HepG2 (cell line): ENCODE measurements around the gene HMBS. TPM values are rescaled to one million over a fixed set of nuclear protein-coding genes. Genes with fewer than 3 reads are reported as not detected.

Experiments used
- ASH2L ChIP-seq: fragments of 300-600, 200-600 bp; sonication (generic); IDR thresholded peaks from 2 replicates; pipeline ENCODE4 v1.7.0; 2017; ENCODE audit warnings: low read depth, mild to moderate bottlenecking, moderate library complexity, mixed read lengths, low read length; ENCODE audit not compliant: insufficient read length
- HDAC2 ChIP-seq: sonication (generic); formaldehyde crosslinking; IDR thresholded peaks from 2 replicates; pipeline ENCODE4 v1.4.0; 2020; ENCODE audit warnings: missing genetic modification reagents
- HNRNPK ChIP-seq: fragments of 200-400 bp; formaldehyde crosslinking; IDR thresholded peaks from 2 replicates; pipeline ENCODE4 v1.6.1; 2018; ENCODE audit warnings: low read length, low read depth, moderate library complexity, mild to moderate bottlenecking; ENCODE audit not compliant: poor library complexity, severe bottlenecking
- KLF16 ChIP-seq, 2 experiments: sonication (generic) in 1 of 2; formaldehyde crosslinking in 1 of 2; IDR thresholded peaks; 2 replicates each; pipeline versions ENCODE4 v1.6.1 to v1.8.0; 2016 to 2023; ENCODE audit warnings: missing genetic modification reagents in 2 of 2, missing compliant biosample characterization in 1 of 2
- MYNN ChIP-seq: sonication (generic); formaldehyde crosslinking; IDR thresholded peaks from 2 replicates; pipeline ENCODE4 v1.4.0; 2020; ENCODE audit warnings: mild to moderate bottlenecking, low read depth, missing genetic modification reagents
- NCOR1 ChIP-seq: fragments of 200-600 bp; sonication (generic); IDR thresholded peaks from 2 replicates; pipeline ENCODE4 v1.7.0; 2017; ENCODE audit warnings: antibody characterized with exemption, low read length, borderline replicate concordance
- RXRB ChIP-seq: IDR thresholded peaks from 2 replicates; pipeline ENCODE4 v1.6.1; 2016; ENCODE audit warnings: borderline replicate concordance, missing genetic modification reagents, missing compliant biosample characterization
- SNRNP70 ChIP-seq: fragments of 200-400 bp; formaldehyde crosslinking; IDR thresholded peaks from 2 replicates; pipeline ENCODE4 v1.6.1; 2017; ENCODE audit warnings: mild to moderate bottlenecking, low read depth, low read length, moderate library complexity
- ZNF124 ChIP-seq: sonication (generic); formaldehyde crosslinking; IDR thresholded peaks from 2 replicates; pipeline ENCODE4 v1.4.0; 2020; ENCODE audit warnings: missing genetic modification reagents
- ZNF556 ChIP-seq: sonication (generic); formaldehyde crosslinking; IDR thresholded peaks from 2 replicates; pipeline ENCODE4 v1.4.0; 2020; ENCODE audit warnings: mild to moderate bottlenecking, missing genetic modification reagents, borderline replicate concordance
- ZNF569 ChIP-seq: sonication (generic); formaldehyde crosslinking; IDR thresholded peaks from 2 replicates; pipeline ENCODE4 v1.5.0; 2020; ENCODE audit warnings: mild to moderate bottlenecking, missing genetic modification reagents, moderate library complexity, borderline replicate concordance
- ZNF615 ChIP-seq: sonication (generic); formaldehyde crosslinking; IDR thresholded peaks from 2 replicates; pipeline ENCODE4 v1.5.0; 2020; ENCODE audit warnings: mild to moderate bottlenecking, missing genetic modification reagents, borderline replicate concordance
- ZNF7 ChIP-seq: IDR thresholded peaks from 2 replicates; pipeline ENCODE4 v1.6.1; 2016; ENCODE audit warnings: missing biosample characterization, missing genetic modification reagents
- ZNF713 ChIP-seq: sonication (generic); formaldehyde crosslinking; IDR thresholded peaks from 2 replicates; pipeline ENCODE4 v1.4.0; 2020; ENCODE audit warnings: mild to moderate bottlenecking, missing genetic modification reagents
- ZNF75D ChIP-seq: sonication (generic); formaldehyde crosslinking; IDR thresholded peaks from 2 replicates; pipeline ENCODE4 v1.8.1; 2023; ENCODE audit warnings: missing genetic modification reagents, mild to moderate bottlenecking, borderline replicate concordance
- ZSCAN21 ChIP-seq: sonication (generic); formaldehyde crosslinking; IDR thresholded peaks from 2 replicates; pipeline ENCODE4 v1.8.0; 2022; ENCODE audit warnings: mild to moderate bottlenecking, missing genetic modification reagents, moderate library complexity, borderline replicate concordance
- ZSCAN29 ChIP-seq: sonication (generic); formaldehyde crosslinking; conservative IDR thresholded peaks from 2 replicates; pipeline ENCODE4 v1.4.0; 2020; ENCODE audit warnings: mild to moderate bottlenecking, missing genetic modification reagents
- polyA plus RNA-seq, 8 experiments: library from polyadenylated mRNA; depleted of rRNA in 3 of 8; stranded (reverse) in 7 of 8; unstranded in 1 of 8; fragments of >200 nt; fragmentation: Illumina TruSeq in 4 of 8; extraction: Trizol in 4 of 8; gene quantifications; 2 replicates each; pipeline versions ENCODE4 v1.2.1 to v1.2.3, GENCODE V29; 2011 to 2016; ENCODE audit warnings: low read depth in 4 of 8, missing spikeins in 1 of 8, mixed read lengths in 1 of 8; ENCODE audit not compliant: insufficient read depth in 1 of 8
- total RNA-seq, 5 experiments: library from RNA; depleted of rRNA; stranded (reverse); fragments of >200 nt; fragmentation: Illumina TruSeq; extraction: Trizol; gene quantifications; 2 replicates each; pipeline ENCODE4 v1.2.3, GENCODE V29; 2016; ENCODE audit warnings: low read depth in 1 of 5
- TF ChIP-seq, protein P1 (sequence below): sonication (generic); formaldehyde crosslinking; IDR thresholded peaks from 2 replicates; pipeline ENCODE4; 2020; ENCODE audit warnings: missing genetic modification reagents, mild to moderate bottlenecking, borderline replicate concordance
- TF ChIP-seq, protein P2 (sequence below): sonication (generic); formaldehyde crosslinking; IDR thresholded peaks from 2 replicates; pipeline ENCODE4 v1.5.0; 2020; ENCODE audit warnings: mild to moderate bottlenecking, missing genetic modification reagents
- TF ChIP-seq, protein P3 (sequence below): sonication (generic); formaldehyde crosslinking; IDR thresholded peaks from 2 replicates; pipeline ENCODE4 v1.4.0; 2020; ENCODE audit warnings: mild to moderate bottlenecking, missing genetic modification reagents
- TF ChIP-seq, protein P4 (sequence below): sonication (generic); formaldehyde crosslinking; IDR thresholded peaks from 2 replicates; pipeline ENCODE4 v1.5.0; 2020; ENCODE audit warnings: missing genetic modification reagents, mild to moderate bottlenecking, borderline replicate concordance
- TF ChIP-seq, protein P5 (sequence below): sonication (generic); formaldehyde crosslinking; IDR thresholded peaks from 2 replicates; pipeline ENCODE4 v1.4.0; 2020; ENCODE audit warnings: missing genetic modification reagents, borderline replicate concordance

Gene HMBS
- total and polyA plus RNA-seq, 2 of the 13 experiments (the other 11 are each of a cell fraction or from before 2014, with no cell fraction given): 9.4 to 46.9 TPM

DNA sequence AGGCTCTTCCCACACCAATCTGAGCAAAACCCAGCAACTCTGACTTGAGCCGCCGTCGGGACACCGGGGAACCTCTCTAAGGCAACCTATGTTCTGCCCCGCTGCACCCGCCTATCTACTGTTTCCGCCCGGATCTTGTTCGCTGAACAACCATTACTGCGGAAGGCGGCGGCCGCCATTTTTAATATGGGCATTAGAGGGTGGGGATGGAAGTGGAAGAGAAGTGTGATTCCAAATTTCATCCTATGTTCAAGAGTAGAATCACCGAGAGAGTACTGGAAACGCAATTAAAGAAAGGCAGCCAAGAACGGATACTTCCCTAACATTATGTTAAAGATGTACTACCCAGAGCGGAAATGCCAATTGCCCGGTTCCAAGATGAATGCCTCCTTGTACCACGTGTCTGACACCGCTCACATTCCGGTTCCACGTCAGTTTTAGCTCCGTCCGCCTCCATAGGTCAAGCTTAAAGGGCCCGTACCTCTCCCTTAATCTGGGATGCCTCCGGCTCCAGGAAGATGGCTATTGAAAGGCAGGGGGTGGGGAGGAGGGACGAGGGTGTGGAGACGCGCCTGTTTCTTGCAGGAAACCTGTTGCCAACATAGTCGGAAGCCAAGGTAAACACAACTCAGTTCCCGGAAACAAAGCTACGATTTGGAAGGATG lies 17.2 kb downstream of the HMBS start, which contains the start of gene DPAGT1 (continued):
- TF ChIP-seq ZNF615 (CRISPR knock-in tag) (peak; percentile 56; the same call in 1 of the 2 replicates), ZNF569 (CRISPR knock-in tag) (no peak), HNRNPK (peak; percentile 31), RXRB (CRISPR knock-in tag) (no peak; the same call in 1 of the 2 replicates), ZNF556 (no peak), MYNN (CRISPR knock-in tag) (no peak), ZNF713 (no peak), ASH2L (peak; percentile 86), ZNF124 (CRISPR knock-in tag) (0 out of 2 replicates have a peak, but pooled peaks have one; percentile 6), ZSCAN21 (CRISPR knock-in tag) (peak; percentile 71), ZSCAN29 (CRISPR knock-in tag) (peak; percentile 17; the same call in 1 of the 2 replicates), ZNF7 (CRISPR knock-in tag) (no peak), NCOR1 (peak; percentile 52; the same call in 1 of the 2 replicates), SNRNP70 (no peak), ZNF75D (no peak), HDAC2 (CRISPR knock-in tag) (peak; percentile 15; the same call in 1 of the 2 replicates), KLF16 (CRISPR knock-in tag; IDR thresholded peaks at IDR 0.05) (no peak)
- TF ChIP-seq, protein P1, sequence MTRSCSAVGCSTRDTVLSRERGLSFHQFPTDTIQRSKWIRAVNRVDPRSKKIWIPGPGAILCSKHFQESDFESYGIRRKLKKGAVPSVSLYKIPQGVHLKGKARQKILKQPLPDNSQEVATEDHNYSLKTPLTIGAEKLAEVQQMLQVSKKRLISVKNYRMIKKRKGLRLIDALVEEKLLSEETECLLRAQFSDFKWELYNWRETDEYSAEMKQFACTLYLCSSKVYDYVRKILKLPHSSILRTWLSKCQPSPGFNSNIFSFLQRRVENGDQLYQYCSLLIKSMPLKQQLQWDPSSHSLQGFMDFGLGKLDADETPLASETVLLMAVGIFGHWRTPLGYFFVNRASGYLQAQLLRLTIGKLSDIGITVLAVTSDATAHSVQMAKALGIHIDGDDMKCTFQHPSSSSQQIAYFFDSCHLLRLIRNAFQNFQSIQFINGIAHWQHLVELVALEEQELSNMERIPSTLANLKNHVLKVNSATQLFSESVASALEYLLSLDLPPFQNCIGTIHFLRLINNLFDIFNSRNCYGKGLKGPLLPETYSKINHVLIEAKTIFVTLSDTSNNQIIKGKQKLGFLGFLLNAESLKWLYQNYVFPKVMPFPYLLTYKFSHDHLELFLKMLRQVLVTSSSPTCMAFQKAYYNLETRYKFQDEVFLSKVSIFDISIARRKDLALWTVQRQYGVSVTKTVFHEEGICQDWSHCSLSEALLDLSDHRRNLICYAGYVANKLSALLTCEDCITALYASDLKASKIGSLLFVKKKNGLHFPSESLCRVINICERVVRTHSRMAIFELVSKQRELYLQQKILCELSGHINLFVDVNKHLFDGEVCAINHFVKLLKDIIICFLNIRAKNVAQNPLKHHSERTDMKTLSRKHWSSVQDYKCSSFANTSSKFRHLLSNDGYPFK: peak; percentile 91; the same call in 1 of the 2 replicates
- TF ChIP-seq, protein P2, sequence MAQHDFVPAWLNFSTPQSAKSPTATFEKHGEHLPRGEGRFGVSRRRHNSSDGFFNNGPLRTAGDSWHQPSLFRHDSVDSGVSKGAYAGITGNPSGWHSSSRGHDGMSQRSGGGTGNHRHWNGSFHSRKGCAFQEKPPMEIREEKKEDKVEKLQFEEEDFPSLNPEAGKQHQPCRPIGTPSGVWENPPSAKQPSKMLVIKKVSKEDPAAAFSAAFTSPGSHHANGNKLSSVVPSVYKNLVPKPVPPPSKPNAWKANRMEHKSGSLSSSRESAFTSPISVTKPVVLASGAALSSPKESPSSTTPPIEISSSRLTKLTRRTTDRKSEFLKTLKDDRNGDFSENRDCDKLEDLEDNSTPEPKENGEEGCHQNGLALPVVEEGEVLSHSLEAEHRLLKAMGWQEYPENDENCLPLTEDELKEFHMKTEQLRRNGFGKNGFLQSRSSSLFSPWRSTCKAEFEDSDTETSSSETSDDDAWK: no peak
- TF ChIP-seq, protein P3, sequence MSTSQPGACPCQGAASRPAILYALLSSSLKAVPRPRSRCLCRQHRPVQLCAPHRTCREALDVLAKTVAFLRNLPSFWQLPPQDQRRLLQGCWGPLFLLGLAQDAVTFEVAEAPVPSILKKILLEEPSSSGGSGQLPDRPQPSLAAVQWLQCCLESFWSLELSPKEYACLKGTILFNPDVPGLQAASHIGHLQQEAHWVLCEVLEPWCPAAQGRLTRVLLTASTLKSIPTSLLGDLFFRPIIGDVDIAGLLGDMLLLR (CRISPR knock-in tag): 0 out of 2 replicates have a peak, but pooled peaks have one; percentile 11
- TF ChIP-seq, protein P4, sequence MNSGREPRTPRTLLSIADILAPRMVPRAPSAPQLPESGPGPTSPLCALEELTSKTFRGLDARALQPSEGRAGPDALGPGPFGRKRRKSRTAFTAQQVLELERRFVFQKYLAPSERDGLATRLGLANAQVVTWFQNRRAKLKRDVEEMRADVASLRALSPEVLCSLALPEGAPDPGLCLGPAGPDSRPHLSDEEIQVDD: no peak
- TF ChIP-seq, protein P5, sequence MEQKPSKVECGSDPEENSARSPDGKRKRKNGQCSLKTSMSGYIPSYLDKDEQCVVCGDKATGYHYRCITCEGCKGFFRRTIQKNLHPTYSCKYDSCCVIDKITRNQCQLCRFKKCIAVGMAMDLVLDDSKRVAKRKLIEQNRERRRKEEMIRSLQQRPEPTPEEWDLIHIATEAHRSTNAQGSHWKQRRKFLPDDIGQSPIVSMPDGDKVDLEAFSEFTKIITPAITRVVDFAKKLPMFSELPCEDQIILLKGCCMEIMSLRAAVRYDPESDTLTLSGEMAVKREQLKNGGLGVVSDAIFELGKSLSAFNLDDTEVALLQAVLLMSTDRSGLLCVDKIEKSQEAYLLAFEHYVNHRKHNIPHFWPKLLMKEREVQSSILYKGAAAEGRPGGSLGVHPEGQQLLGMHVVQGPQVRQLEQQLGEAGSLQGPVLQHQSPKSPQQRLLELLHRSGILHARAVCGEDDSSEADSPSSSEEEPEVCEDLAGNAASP (CRISPR knock-in tag): no peak
